GM18511 (cell line): ENCODE data around the gene PTPRN.

Experiments used
- ATAC-seq: cut with Tn5 transposase; IDR thresholded peaks from one replicate; pipeline ENCODE4 v1.9.1; 2021; ENCODE audit warnings: mild to moderate bottlenecking, moderate library complexity; ENCODE audit not compliant: unreplicated experiment

PTPRN gene

DNA sequence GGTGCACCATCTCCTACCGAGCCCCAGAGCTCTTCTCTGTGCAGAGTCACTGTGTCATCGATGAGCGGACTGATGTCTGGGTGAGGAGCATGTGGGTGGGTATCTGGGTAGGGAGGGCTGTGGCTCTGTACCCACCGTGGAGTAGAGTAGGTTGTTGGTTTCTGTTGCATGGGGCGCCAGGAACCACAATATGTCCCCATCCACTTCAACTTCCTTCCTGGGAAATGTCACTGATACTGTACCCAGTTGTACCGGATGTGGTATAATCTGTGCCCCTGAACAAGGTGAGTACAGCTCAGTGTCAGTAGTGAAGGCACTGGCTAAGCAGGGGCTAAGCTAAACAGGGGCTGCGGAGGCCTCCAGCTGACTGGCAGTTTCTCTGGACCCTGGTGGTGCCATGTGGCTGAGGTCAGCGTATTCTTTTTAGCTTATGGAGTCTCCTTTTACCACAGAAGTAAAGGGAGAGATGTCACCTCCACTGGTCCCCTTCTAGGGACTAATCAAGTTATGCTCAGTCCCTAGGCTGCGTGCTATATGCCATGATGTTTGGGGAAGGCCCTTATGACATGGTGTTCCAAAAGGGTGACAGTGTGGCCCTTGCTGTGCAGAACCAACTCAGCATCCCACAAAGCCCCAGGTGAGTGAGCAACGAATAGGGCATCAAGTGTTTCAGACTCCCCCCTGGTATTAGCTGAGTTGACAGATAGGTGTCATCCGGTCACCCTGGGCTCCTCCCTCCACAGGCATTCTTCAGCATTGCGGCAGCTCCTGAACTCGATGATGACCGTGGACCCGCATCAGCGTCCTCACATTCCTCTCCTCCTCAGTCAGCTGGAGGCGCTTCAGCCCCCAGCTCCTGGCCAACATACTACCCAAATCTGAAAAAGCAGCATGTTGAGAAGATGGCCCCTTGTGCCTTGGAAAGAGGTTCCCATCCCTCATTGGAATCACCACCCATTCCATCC is 61.2 kb downstream of the PTPRN start:
- ATAC-seq: peak; percentile 15

DNA sequence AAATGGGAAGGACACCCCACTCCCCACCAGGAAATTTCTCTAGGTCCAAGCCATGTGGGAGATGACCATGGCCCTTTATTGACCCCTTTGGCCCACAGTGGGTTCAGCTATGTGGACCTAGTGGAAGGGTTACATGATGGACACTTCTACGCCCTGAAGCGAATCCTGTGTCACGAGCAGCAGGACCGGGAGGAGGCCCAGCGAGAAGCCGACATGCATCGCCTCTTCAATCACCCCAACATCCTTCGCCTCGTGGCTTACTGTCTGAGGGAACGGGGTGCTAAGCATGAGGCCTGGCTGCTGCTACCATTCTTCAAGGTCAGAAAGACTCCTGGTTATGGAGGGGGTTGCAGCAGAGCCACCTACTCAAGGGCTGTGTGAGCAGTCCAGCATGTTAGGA is 62.6 kb downstream of the PTPRN start:
- no peak for ATAC-seq

GRCh38 chr2:219245899-219246230 is 63.3 kb downstream of the PTPRN start:
- ATAC-seq: no peak

GRCh38 chr2:219245148-219245898 is 63.9 kb downstream of the PTPRN start, which contains the start of the genes GLB1L and STK16:
Gene GLB1L (minus strand): TSS chr2:219245444. CDS start chr2:219243573, 1,871 bp downstream.
Gene STK16 (plus strand): TSS chr2:219245479. CDS start chr2:219246000, 521 bp downstream.
- peak; percentile 69 for ATAC-seq

- no peak for ATAC-seq
Observed at GRCh38 chr2:219244789-219245147, 64.4 kb downstream of the PTPRN start.

GRCh38 chr2:219243291-219243761 is 65.9 kb downstream of the PTPRN start:
- ATAC-seq: no peak
